Peyer's patch (tissue), 4 donors: ENCODE results near the gene WNT8A.

Experiments
- POLR2A ChIP-seq, 2 donors: fragments of 450-650 bp; IDR thresholded peaks; one replicate each; pipeline ENCODE4 v1.5.1; 2017; ENCODE audit warnings: antibody characterized with exemption in 2 of 2, mild to moderate bottlenecking in 2 of 2, moderate library complexity in 2 of 2
- TF ChIP-seq, protein P1 (sequence below), 6 experiments: fragments of 450-650 bp in 4 of 6; fragments of 200-600 bp in 2 of 6; sonication (generic) in 1 of 6; IDR thresholded peaks; one replicate each; pipeline ENCODE4 v1.5.1; 2017 to 2019; ENCODE audit warnings: antibody characterized with exemption in 6 of 6, mild to moderate bottlenecking in 3 of 6, moderate library complexity in 1 of 6

DNA sequence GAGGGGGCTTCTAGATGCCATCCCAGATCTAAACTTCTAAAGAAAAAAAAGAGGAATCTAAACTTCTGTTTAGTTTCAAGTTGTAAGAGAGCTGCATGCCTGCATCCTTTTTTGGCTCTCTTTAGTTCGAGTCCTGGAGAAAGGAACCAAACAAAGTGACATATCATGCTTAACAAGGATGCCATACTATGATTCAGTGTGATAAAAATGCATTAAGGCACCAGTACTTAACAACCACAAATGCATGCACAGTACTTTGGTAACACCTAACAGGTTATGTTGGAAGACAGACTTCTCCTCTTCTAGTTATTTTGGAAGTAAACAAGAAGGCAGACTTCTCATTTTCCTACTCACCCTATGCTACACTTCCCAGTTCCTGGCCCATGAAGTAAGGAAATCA, 28.1 kb downstream of the WNT8A start:
- no peak for TF ChIP-seq POLR2A (IDR thresholded peaks at IDR 0.05)
- TF ChIP-seq, protein P1, sequence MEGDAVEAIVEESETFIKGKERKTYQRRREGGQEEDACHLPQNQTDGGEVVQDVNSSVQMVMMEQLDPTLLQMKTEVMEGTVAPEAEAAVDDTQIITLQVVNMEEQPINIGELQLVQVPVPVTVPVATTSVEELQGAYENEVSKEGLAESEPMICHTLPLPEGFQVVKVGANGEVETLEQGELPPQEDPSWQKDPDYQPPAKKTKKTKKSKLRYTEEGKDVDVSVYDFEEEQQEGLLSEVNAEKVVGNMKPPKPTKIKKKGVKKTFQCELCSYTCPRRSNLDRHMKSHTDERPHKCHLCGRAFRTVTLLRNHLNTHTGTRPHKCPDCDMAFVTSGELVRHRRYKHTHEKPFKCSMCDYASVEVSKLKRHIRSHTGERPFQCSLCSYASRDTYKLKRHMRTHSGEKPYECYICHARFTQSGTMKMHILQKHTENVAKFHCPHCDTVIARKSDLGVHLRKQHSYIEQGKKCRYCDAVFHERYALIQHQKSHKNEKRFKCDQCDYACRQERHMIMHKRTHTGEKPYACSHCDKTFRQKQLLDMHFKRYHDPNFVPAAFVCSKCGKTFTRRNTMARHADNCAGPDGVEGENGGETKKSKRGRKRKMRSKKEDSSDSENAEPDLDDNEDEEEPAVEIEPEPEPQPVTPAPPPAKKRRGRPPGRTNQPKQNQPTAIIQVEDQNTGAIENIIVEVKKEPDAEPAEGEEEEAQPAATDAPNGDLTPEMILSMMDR (IDR thresholded peaks at IDR 0.05): no peak
